GM12864 (cell line): ENCODE measurements around the gene LDHAL6A.

Source experiments
- DNase-seq: peaks from one replicate; pipeline ENCODE4 v3.0.0-alpha.2; 2011; ENCODE audit warnings: low read depth
- H3K4me3 ChIP-seq: 2 replicates; pipeline ENCODE4 v1.5.1; 2011; ENCODE audit warnings: mild to moderate bottlenecking, low read depth, low read length, control low read depth
- TF ChIP-seq, protein P1 (sequence below): IDR thresholded peaks from 2 replicates; pipeline ENCODE4 v1.5.1; 2011; ENCODE audit warnings: low read depth, mild to moderate bottlenecking, moderate library complexity, low read length, control low read depth, inconsistent platforms; ENCODE audit errors: missing control alignments

The LDHAL6A gene

DNA sequence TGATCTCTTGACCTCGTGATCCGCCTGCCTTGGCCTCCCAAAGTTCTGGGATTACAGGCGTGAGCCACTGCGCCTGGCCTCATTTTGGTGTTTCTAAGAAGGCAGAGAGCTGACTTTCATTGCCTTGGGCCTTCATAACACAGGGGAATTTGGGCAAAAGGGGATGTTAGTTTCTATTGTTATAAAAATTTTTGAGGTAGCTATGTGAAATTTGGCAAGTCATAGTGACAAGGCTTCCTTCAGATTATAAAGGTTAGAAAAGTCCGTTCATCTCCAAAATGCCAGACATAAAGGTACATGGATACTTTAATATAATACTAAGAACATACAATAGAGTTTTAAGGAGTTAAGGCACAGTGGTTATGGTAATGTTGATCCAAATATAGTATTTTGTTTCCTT lies 26.3 kb upstream of the LDHAL6A start:
- H3K4me3 ChIP-seq, result no peak overlapping the region
- TF ChIP-seq, protein P1, sequence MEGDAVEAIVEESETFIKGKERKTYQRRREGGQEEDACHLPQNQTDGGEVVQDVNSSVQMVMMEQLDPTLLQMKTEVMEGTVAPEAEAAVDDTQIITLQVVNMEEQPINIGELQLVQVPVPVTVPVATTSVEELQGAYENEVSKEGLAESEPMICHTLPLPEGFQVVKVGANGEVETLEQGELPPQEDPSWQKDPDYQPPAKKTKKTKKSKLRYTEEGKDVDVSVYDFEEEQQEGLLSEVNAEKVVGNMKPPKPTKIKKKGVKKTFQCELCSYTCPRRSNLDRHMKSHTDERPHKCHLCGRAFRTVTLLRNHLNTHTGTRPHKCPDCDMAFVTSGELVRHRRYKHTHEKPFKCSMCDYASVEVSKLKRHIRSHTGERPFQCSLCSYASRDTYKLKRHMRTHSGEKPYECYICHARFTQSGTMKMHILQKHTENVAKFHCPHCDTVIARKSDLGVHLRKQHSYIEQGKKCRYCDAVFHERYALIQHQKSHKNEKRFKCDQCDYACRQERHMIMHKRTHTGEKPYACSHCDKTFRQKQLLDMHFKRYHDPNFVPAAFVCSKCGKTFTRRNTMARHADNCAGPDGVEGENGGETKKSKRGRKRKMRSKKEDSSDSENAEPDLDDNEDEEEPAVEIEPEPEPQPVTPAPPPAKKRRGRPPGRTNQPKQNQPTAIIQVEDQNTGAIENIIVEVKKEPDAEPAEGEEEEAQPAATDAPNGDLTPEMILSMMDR, result no peak
- no peak for DNase-seq

GRCh38 chr11:18438691-18439090 lies 17.0 kb upstream of the LDHAL6A start:
- DNase-seq, result no peak
- TF ChIP-seq, protein P1, result no peak
- no peak overlapping the region for H3K4me3 ChIP-seq

GRCh38 chr11:18449251-18449650 lies 6.4 kb upstream of the LDHAL6A start:
- H3K4me3 ChIP-seq, result no peak overlapping the region
- TF ChIP-seq, protein P1, result no peak
- no peak for DNase-seq

- TF ChIP-seq, protein P1, result no peak
- DNase-seq, result no peak
- no peak overlapping the region for H3K4me3 ChIP-seq
These were observed 2.7 kb upstream of the LDHAL6A start for GRCh38 chr11:18452927-18453326.

GRCh38 chr11:18457450-18457849 lies 1.8 kb downstream of the LDHAL6A start:
- H3K4me3 ChIP-seq, result no peak overlapping the region
- DNase-seq, result no peak
- TF ChIP-seq, protein P1, result no peak

GRCh38 chr11:18459634-18460033 lies 4.0 kb downstream of the LDHAL6A start:
- no peak for DNase-seq
- TF ChIP-seq, protein P1, result no peak
- no peak overlapping the region for H3K4me3 ChIP-seq

GRCh38 chr11:18461909-18462308 lies 6.3 kb downstream of the LDHAL6A start:
- H3K4me3 ChIP-seq, result no peak overlapping the region
- TF ChIP-seq, protein P1, result no peak
- DNase-seq, result no peak
